ENCODE data around the gene EPHA7.

DNA sequence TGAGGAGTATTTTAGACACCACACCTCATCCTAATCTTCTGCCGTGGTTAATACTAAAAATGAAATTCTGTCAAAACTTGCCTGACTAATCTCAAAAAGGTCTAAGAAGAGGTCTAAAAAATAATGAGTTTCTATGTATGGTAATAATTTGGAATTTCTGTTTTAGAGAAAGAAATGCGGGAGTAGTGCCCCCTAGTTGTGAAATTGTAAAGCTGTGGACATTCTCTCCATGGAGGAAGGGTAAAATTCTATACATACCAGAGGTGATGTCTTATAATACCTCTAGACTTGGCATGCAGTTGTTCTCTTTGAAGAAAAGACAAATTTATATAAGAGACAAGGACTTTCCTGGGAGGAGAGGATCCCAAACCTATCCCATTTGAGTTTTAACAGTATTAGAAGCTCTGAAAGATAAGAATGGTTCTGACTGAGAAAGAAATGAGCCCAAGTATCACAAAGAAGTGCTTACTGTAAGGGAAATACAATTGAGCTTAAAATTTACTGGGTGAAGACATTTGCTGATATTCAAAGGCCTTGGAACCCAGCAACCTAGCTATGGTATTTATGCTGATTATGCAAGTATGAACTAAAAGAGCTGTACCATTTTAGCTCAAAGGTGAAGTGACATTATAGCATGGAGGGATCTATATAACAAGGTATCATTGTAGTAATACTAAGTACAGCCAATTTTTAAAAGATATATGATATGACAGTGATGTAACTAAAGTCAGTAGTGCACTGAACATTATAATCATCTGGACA is 5.1 kb upstream of the EPHA7 start:
- TF ChIP-seq CTCF (IDR thresholded peaks at IDR 0.05) = no peak
- no peak for TF ChIP-seq POLR2A (IDR thresholded peaks at IDR 0.05)
- no peak for TF ChIP-seq EP300 (IDR thresholded peaks at IDR 0.05)
- no peak for TF ChIP-seq POLR2AphosphoS5 (IDR thresholded peaks at IDR 0.05)
